ENCODE results near the gene EHD2.
"Not testable (repeated sequence)": the region's sequence is repeated elsewhere in the genome, so short reads cannot be mapped to it uniquely, and the experiment has no call there.

EHD2 gene

GRCh38 chr19:47761566-47761965 lies 48.3 kb downstream of the EHD2 start:
- Mint-ChIP-seq H3K4me3 (no peak overlapping the region), H3K27me3 (no peaks in the 10 kb centered on the region), H3K4me1 (peaks cover 4% of the 10 kb centered on the region), H3K9me3 (no peaks in the 10 kb centered on the region), H3K36me3 (ENCODE audit: insufficient read depth) (peaks cover 29% of the 10 kb centered on the region), H3K27ac (ENCODE audit: low read depth) (no peak overlapping the region)
- no peak for DNase-seq (ENCODE audit: low spot score in 2 of 2)
- ATAC-seq (replicated peaks; ENCODE audit: extremely low read depth, poor library complexity, severe bottlenecking) = no peak

GRCh38 chr19:47762151-47762550 lies 48.9 kb downstream of the EHD2 start:
- H3K27me3 Mint-ChIP-seq = no peaks in the 10 kb centered on the region
- H3K27ac Mint-ChIP-seq (ENCODE audit: low read depth) = no peak overlapping the region
- H3K9me3 Mint-ChIP-seq = no peaks in the 10 kb centered on the region
- H3K4me1 Mint-ChIP-seq = peaks cover under 1% of the 10 kb centered on the region
- no peak overlapping the region for H3K4me3 Mint-ChIP-seq
- peaks cover 24% of the 10 kb centered on the region for H3K36me3 Mint-ChIP-seq (ENCODE audit: insufficient read depth)
- ATAC-seq (replicated peaks; ENCODE audit: extremely low read depth, poor library complexity, severe bottlenecking) (no peak), DNase-seq (ENCODE audit: low spot score in 2 of 2) (no peak)

GRCh38 chr19:47762615-47763308 lies 49.5 kb downstream of the EHD2 start:
- no peak overlapping the region for H3K27ac Mint-ChIP-seq (ENCODE audit: low read depth)
- no peak for ATAC-seq (replicated peaks; ENCODE audit: extremely low read depth, poor library complexity, severe bottlenecking)
- no peaks in the 10 kb centered on the region for H3K27me3 Mint-ChIP-seq
- H3K36me3 Mint-ChIP-seq (ENCODE audit: insufficient read depth) = peaks cover 19% of the 10 kb centered on the region
- DNase-seq (ENCODE audit: low spot score in 2 of 2) = no peak
- H3K4me1 Mint-ChIP-seq = no peaks in the 10 kb centered on the region
- H3K4me3 Mint-ChIP-seq = no peak overlapping the region
- H3K9me3 Mint-ChIP-seq = no peaks in the 10 kb centered on the region

- H3K4me1 Mint-ChIP-seq; ATAC-seq (replicated peaks; ENCODE audit: extremely low read depth, poor library complexity, severe bottlenecking): not testable (repeated sequence)
These were observed 51.5 kb downstream of the EHD2 start for GRCh38 chr19:47764705-47765104.

GRCh38 chr19:47765523-47766358 lies 52.5 kb downstream of the EHD2 start:
- Mint-ChIP-seq H3K9me3 (no peaks in the 10 kb centered on the region), H3K36me3 (ENCODE audit: insufficient read depth) (no peaks in the 10 kb centered on the region), H3K27me3 (no peaks in the 10 kb centered on the region), H3K27ac (ENCODE audit: low read depth) (no peak overlapping the region), H3K4me3 (no peak overlapping the region), H3K4me1 (no peaks in the 10 kb centered on the region)
- ATAC-seq (replicated peaks; ENCODE audit: extremely low read depth, poor library complexity, severe bottlenecking) (no peak), DNase-seq (ENCODE audit: low spot score in 2 of 2) (no peak)

More at GRCh38 chr19:47764705-47765104, 51.5 kb downstream of the EHD2 start:
- not testable (repeated sequence) for H3K36me3 Mint-ChIP-seq (ENCODE audit: insufficient read depth); DNase-seq (ENCODE audit: low spot score in 2 of 2); H3K9me3 Mint-ChIP-seq; H3K4me3 Mint-ChIP-seq; H3K27me3 Mint-ChIP-seq; H3K27ac Mint-ChIP-seq (ENCODE audit: low read depth)

- H3K4me3 Mint-ChIP-seq = no peak overlapping the region
- no peak for DNase-seq (ENCODE audit: low spot score in 2 of 2)
- H3K36me3 Mint-ChIP-seq (ENCODE audit: insufficient read depth) = no peaks in the 10 kb centered on the region
- no peaks in the 10 kb centered on the region for H3K4me1 Mint-ChIP-seq
- H3K27ac Mint-ChIP-seq (ENCODE audit: low read depth) = no peak overlapping the region
- no peaks in the 10 kb centered on the region for H3K27me3 Mint-ChIP-seq
- no peak for ATAC-seq (replicated peaks; ENCODE audit: extremely low read depth, poor library complexity, severe bottlenecking)
- no peaks in the 10 kb centered on the region for H3K9me3 Mint-ChIP-seq
These were observed 53.1 kb downstream of the EHD2 start for GRCh38 chr19:47766359-47766620.

GRCh38 chr19:47766670-47767069 lies 53.4 kb downstream of the EHD2 start:
- Mint-ChIP-seq H3K27ac (ENCODE audit: low read depth) (no peak overlapping the region), H3K4me1 (no peaks in the 10 kb centered on the region), H3K36me3 (ENCODE audit: insufficient read depth) (no peaks in the 10 kb centered on the region), H3K9me3 (no peaks in the 10 kb centered on the region), H3K27me3 (no peaks in the 10 kb centered on the region), H3K4me3 (no peak overlapping the region)
- ATAC-seq (replicated peaks; ENCODE audit: extremely low read depth, poor library complexity, severe bottlenecking) (no peak), DNase-seq (ENCODE audit: low spot score in 2 of 2) (no peak)

- no peaks in the 10 kb centered on the region for H3K4me1 Mint-ChIP-seq
- H3K4me3 Mint-ChIP-seq = no peak overlapping the region
- no peak overlapping the region for H3K27ac Mint-ChIP-seq (ENCODE audit: low read depth)
- H3K9me3 Mint-ChIP-seq = no peaks in the 10 kb centered on the region
- no peaks in the 10 kb centered on the region for H3K27me3 Mint-ChIP-seq
- DNase-seq (ENCODE audit: low spot score in 2 of 2) (no peak), ATAC-seq (replicated peaks; ENCODE audit: extremely low read depth, poor library complexity, severe bottlenecking) (no peak)
- H3K36me3 Mint-ChIP-seq (ENCODE audit: insufficient read depth) = no peaks in the 10 kb centered on the region
These were observed 54.1 kb downstream of the EHD2 start for GRCh38 chr19:47767349-47767748.

GRCh38 chr19:47768604-47769003 lies 55.4 kb downstream of the EHD2 start:
- no peak overlapping the region for H3K4me3 Mint-ChIP-seq
- H3K36me3 Mint-ChIP-seq (ENCODE audit: insufficient read depth) = no peaks in the 10 kb centered on the region
- ATAC-seq (replicated peaks; ENCODE audit: extremely low read depth, poor library complexity, severe bottlenecking) (no peak), DNase-seq (ENCODE audit: low spot score in 2 of 2) (no peak)
- no peaks in the 10 kb centered on the region for H3K27me3 Mint-ChIP-seq
- no peaks in the 10 kb centered on the region for H3K9me3 Mint-ChIP-seq
- no peak overlapping the region for H3K27ac Mint-ChIP-seq (ENCODE audit: low read depth)
- no peaks in the 10 kb centered on the region for H3K4me1 Mint-ChIP-seq

- ATAC-seq (replicated peaks; ENCODE audit: extremely low read depth, poor library complexity, severe bottlenecking) = no peak
- H3K27me3 Mint-ChIP-seq = no peaks in the 10 kb centered on the region
- no peaks in the 10 kb centered on the region for H3K4me1 Mint-ChIP-seq
- DNase-seq (ENCODE audit: low spot score in 2 of 2) = no peak
- H3K27ac Mint-ChIP-seq (ENCODE audit: low read depth) = no peak overlapping the region
- no peaks in the 10 kb centered on the region for H3K9me3 Mint-ChIP-seq
- H3K4me3 Mint-ChIP-seq = no peak overlapping the region
- no peaks in the 10 kb centered on the region for H3K36me3 Mint-ChIP-seq (ENCODE audit: insufficient read depth)
These were observed 56.3 kb downstream of the EHD2 start for GRCh38 chr19:47769534-47769933.

- not testable (repeated sequence) for H3K9me3 Mint-ChIP-seq; H3K27me3 Mint-ChIP-seq; ATAC-seq (replicated peaks; ENCODE audit: extremely low read depth, poor library complexity, severe bottlenecking); H3K4me1 Mint-ChIP-seq; H3K4me3 Mint-ChIP-seq; H3K36me3 Mint-ChIP-seq (ENCODE audit: insufficient read depth); DNase-seq (ENCODE audit: low spot score in 2 of 2); H3K27ac Mint-ChIP-seq (ENCODE audit: low read depth)
These were observed 58.1 kb downstream of the EHD2 start for GRCh38 chr19:47771291-47771690.

- Mint-ChIP-seq H3K27ac (ENCODE audit: low read depth) (no peak overlapping the region), H3K4me1 (peaks cover 28% of the 10 kb centered on the region), H3K9me3 (no peaks in the 10 kb centered on the region), H3K36me3 (ENCODE audit: insufficient read depth) (peaks cover 9% of the 10 kb centered on the region), H3K27me3 (no peaks in the 10 kb centered on the region), H3K4me3 (no peak overlapping the region)
- DNase-seq (ENCODE audit: low spot score in 2 of 2) = no peak
- no peak for ATAC-seq (replicated peaks; ENCODE audit: extremely low read depth, poor library complexity, severe bottlenecking)
These were observed 63.3 kb downstream of the EHD2 start for GRCh38 chr19:47776568-47776967.

Data from central memory CD8-positive, alpha-beta T cell (primary cell).